ENCODE results near the gene CTNNBIP1.

The CTNNBIP1 gene

DNA sequence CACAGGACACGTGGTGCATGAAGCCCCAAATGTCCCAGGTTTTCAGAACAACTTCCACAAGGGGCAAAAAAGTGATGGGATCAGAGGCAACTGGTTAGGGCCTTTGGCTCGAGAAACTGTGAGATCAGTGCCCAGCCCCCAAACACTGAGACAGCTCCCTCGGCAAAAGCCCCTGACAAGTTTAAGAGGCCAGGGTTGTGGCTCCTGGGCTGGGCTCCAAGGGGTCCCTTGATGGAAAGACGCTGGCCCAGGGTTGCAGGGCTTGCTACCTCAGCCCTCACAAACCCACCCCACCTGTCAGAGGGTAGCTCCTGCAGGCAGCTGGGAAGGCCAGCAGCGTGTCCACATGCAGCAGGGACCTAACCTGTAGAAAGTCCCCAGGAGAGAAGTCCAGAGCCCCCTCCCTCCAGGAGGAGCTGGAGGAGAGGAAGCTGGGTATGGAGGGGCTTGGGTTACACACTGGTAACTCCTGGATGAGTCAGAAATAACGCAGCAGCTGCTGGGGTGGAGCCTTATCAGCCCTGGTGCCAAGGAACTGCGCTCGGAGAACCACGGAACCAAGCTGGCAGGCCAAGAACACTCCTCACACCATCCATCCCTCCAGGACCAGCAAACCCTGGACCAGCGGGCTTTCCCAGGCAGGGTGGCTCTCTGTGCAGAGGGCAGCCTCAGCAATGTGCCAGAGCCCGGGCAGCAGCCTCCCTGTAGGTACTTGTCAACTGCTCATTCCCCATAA is 37.5 kb downstream of the CTNNBIP1 start:
- H3K4me3 ChIP-seq (ENCODE audit: low read depth, low read length): no peak overlapping the region
- DNase-seq (ENCODE audit: low read depth): no peak
- no peak for TF ChIP-seq MYC (IDR thresholded peaks at IDR 0.05; ENCODE audit: low read depth, low read length)
- TF ChIP-seq, protein P1, sequence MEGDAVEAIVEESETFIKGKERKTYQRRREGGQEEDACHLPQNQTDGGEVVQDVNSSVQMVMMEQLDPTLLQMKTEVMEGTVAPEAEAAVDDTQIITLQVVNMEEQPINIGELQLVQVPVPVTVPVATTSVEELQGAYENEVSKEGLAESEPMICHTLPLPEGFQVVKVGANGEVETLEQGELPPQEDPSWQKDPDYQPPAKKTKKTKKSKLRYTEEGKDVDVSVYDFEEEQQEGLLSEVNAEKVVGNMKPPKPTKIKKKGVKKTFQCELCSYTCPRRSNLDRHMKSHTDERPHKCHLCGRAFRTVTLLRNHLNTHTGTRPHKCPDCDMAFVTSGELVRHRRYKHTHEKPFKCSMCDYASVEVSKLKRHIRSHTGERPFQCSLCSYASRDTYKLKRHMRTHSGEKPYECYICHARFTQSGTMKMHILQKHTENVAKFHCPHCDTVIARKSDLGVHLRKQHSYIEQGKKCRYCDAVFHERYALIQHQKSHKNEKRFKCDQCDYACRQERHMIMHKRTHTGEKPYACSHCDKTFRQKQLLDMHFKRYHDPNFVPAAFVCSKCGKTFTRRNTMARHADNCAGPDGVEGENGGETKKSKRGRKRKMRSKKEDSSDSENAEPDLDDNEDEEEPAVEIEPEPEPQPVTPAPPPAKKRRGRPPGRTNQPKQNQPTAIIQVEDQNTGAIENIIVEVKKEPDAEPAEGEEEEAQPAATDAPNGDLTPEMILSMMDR (IDR thresholded peaks at IDR 0.05; ENCODE audit: low read depth, low read length): no peak
- TF ChIP-seq, protein P2, sequence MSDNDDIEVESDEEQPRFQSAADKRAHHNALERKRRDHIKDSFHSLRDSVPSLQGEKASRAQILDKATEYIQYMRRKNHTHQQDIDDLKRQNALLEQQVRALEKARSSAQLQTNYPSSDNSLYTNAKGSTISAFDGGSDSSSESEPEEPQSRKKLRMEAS (IDR thresholded peaks at IDR 0.05; ENCODE audit: low read depth, low read length): no peak
- TF ChIP-seq POLR2A (IDR thresholded peaks at IDR 0.05; ENCODE audit: extremely low read depth, insufficient read length): no peak

DNA sequence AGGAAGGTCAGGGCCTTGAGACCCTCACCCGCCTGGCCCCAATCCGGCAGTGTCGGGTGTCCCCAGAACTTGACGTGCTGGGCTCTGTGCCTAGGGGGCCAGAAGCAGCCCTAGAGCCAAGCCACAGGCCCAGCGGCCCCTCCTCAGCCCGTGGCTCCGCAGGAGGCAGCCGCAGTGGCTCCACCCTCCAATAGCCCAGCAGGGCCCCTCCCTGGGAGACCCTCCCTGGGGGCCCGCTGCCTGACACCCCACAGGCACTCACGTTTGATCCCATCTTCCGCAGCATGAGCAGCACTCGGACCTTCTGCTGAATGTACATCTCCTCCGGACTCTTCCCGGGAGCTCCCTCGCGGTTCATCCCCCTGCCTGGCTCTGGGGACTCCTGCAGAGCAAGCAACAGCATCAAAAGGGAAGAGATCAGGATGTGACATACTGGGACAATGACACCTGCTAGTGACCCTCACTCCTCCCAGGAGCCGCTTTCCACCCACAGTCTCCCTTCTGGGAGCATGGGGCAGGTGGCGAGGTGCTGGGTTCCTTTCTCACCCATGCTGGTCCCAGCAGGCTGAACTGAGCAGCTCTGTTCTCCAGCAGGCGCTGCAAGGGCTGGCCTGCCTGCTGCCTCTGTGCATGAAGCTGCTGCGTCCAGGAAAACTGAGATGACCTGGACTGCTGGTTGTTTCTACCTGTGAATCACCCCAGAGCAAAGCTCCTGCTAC is 38.2 kb downstream of the CTNNBIP1 start:
- TF ChIP-seq MYC (IDR thresholded peaks at IDR 0.05; ENCODE audit: low read depth, low read length): no peak
- TF ChIP-seq, protein P2 (IDR thresholded peaks at IDR 0.05; ENCODE audit: low read depth, low read length): no peak
- TF ChIP-seq POLR2A (IDR thresholded peaks at IDR 0.05; ENCODE audit: extremely low read depth, insufficient read length): no peak
- TF ChIP-seq, protein P1 (IDR thresholded peaks at IDR 0.05; ENCODE audit: low read depth, low read length): no peak
- DNase-seq (ENCODE audit: low read depth): no peak

DNA sequence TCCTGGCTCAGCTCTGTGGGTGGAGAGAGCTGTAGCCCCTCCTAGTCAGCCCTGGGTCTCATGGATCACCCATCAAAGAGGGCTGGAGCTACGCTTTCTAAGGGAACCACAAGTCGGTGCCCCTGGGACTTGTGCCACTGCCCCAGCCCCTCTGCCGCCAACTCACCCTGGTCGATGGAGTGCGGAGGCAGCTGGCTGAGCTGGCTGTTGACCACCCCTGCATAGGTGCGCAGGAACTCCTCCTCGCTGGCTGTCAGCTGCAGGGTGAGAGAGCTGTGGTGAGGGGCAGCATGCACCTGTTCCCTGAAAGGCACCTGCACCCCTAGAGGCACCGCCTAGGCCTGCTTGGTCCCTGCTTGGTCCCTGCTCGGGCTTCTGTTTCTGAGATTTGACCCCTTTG is 39.0 kb downstream of the CTNNBIP1 start:
- no peak overlapping the region for H3K4me3 ChIP-seq (ENCODE audit: low read depth, low read length)
- no peak for TF ChIP-seq POLR2A (IDR thresholded peaks at IDR 0.05; ENCODE audit: extremely low read depth, insufficient read length)
- no peak for TF ChIP-seq MYC (IDR thresholded peaks at IDR 0.05; ENCODE audit: low read depth, low read length)
- TF ChIP-seq, protein P1 (IDR thresholded peaks at IDR 0.05; ENCODE audit: low read depth, low read length): no peak
- TF ChIP-seq, protein P2 (IDR thresholded peaks at IDR 0.05; ENCODE audit: low read depth, low read length): no peak
- no peak for DNase-seq (ENCODE audit: low read depth)

More for the DNA sequence above, 38.2 kb downstream of the CTNNBIP1 start:
- no peak overlapping the region for H3K4me3 ChIP-seq (ENCODE audit: low read depth, low read length)

DNA sequence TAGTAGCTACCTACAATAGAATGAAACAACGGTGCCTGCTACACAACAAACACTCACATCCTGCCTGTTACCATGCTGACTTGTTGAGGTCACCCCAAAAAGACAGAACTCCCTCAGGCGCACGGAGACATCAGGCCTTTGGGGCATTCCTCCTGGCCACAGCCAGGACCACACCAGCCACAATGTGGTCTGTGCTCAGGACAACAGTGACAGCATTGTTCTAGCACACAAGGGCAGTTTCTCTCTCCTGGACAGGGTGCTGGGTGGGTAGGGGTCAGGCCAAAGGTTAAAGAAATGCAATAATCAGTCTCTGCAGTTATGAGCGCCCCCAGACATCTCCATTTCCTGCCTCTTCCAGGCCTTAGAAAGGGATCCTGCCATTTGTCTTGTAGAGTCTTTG is 39.5 kb downstream of the CTNNBIP1 start:
- TF ChIP-seq, protein P1 (IDR thresholded peaks at IDR 0.05; ENCODE audit: low read depth, low read length): no peak
- TF ChIP-seq, protein P2 (IDR thresholded peaks at IDR 0.05; ENCODE audit: low read depth, low read length): no peak
- TF ChIP-seq MYC (IDR thresholded peaks at IDR 0.05; ENCODE audit: low read depth, low read length): no peak
- TF ChIP-seq POLR2A (IDR thresholded peaks at IDR 0.05; ENCODE audit: extremely low read depth, insufficient read length): no peak
- no peak for DNase-seq (ENCODE audit: low read depth)
- H3K4me3 ChIP-seq (ENCODE audit: low read depth, low read length): no peak overlapping the region

DNA sequence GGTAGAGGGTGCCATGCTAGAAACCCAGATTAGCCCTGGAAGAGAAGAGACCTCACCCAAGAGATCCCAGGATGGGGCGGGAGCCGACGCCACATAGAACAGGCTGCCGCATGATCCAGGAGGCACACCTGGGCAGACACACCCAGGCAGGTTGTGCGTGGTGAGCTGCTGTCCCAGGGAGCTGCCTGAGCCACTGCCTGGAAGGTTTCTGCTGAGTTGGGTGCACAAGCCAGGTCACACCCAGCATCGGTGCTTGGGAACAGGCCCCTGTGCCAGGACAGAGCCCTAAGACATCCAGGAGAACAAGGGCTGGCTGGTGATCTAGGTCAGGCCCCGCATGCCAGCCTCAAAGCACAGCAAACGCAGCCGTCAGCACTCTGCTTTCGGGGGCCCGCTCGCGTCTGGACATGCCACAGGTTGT is 40.2 kb downstream of the CTNNBIP1 start:
- no peak overlapping the region for H3K4me3 ChIP-seq (ENCODE audit: low read depth, low read length)
- TF ChIP-seq, protein P1 (IDR thresholded peaks at IDR 0.05; ENCODE audit: low read depth, low read length): no peak
- TF ChIP-seq MYC (IDR thresholded peaks at IDR 0.05; ENCODE audit: low read depth, low read length) (no peak), POLR2A (IDR thresholded peaks at IDR 0.05; ENCODE audit: extremely low read depth, insufficient read length) (no peak)
- TF ChIP-seq, protein P2 (IDR thresholded peaks at IDR 0.05; ENCODE audit: low read depth, low read length): no peak
- DNase-seq (ENCODE audit: low read depth): no peak

Data from NB4 (cell line).